Measurements from ENCODE around the gene TMEM232.

GRCh38 chr5:110768138-110768860 is 41.8 kb upstream of the TMEM232 start:
- TF ChIP-seq CTCF (IDR thresholded peaks at IDR 0.05), result no peak
- no peak for TF ChIP-seq POLR2AphosphoS5 (IDR thresholded peaks at IDR 0.05)
- TF ChIP-seq POLR2A (IDR thresholded peaks at IDR 0.05), result no peak

All from transverse colon (tissue), 4 donors.